HG02884 (cell line): Measurements from ENCODE around the gene CYP2R1.
"Not testable (repeated sequence)": the region's sequence is repeated elsewhere in the genome, so short reads cannot be mapped to it uniquely, and the experiment has no call there.

Experiments used
- ATAC-seq: cut with Tn5 transposase; IDR thresholded peaks from one replicate; pipeline ENCODE4 v1.9.1; 2021; ENCODE audit warnings: mild to moderate bottlenecking, moderate library complexity; ENCODE audit not compliant: unreplicated experiment

The CYP2R1 gene

DNA sequence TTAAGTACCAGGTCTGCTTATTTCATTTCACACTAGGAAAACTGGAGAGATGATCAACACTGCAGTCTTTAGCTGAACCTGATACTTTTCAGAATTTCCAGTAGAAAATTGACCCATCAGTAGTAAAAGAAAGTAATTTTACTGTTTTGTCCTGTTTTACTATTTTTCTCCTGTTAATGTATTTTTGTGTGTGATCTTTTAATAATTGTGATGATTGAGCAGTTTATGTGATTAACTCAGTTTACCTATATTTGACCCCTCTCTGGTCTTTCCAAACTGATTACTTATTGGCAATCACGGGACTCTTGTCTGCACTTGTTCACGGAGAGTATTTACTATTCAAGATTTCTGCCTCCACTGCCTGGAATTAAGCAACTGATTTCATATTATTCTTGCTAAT lies 546 bp upstream of the CYP2R1 start:
- no peak for ATAC-seq

DNA sequence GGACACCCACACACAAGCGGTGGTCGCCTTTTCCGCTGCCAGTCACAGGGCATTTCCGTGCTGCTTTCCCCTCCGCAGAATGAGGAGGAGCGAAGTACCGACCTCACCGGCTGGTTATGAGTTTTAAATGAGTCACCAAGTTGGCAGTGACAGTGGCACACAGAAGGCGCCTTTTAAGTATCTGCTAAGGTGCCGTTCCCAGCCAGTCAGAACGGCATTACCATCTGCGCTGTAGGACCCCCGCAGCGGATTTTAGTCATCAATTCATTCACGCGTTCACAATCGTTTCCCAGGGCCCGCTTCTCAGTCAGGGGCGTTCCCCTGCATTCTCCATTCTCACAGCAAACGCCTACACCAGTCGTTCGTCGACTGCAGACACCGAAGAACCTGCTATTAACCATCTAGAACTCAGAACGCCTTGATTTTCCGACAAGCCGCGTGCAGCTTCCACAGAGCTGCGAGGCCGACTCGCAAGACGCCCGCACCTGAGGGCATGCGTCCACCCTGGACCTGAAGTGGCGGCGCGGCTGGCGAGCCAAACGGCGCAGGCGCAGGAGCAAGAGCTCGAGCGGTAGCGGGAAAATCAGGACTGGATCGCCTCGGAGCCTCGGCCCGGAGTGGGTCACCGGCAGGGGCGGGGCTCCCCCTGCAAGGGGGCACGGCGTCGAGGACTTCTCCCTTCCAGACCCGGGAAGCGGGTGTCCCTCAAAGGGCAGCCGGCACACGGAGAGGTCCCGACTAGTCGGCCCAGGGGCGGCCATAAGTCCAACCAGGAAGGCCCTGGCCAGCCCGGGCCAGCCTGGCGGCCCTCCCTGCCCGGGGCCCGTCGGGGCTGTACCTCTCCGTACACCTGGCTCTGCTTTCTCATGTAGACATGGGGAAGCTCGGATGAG lies 642 bp downstream of the CYP2R1 start:
- peak; percentile 37 for ATAC-seq

DNA sequence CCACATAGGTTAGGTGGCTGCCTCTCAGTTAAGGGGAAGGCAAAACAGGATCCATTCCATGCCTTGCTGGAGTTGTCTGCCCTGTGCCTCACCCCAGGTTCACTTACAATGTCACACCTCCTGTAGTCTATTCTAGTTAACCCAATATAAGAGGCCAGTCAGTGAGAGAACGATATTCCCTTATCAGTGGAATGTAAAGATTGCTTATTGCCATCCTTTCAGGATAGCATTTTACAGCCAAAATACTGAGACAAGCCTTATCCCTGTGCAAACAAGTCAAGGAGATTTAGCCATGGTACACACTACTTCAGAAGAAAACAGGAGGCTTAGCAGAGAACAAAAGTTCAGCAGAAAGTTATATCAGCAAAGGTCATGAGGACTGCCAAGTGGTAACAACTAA lies 5.5 kb downstream of the CYP2R1 start:
- no peak for ATAC-seq

DNA sequence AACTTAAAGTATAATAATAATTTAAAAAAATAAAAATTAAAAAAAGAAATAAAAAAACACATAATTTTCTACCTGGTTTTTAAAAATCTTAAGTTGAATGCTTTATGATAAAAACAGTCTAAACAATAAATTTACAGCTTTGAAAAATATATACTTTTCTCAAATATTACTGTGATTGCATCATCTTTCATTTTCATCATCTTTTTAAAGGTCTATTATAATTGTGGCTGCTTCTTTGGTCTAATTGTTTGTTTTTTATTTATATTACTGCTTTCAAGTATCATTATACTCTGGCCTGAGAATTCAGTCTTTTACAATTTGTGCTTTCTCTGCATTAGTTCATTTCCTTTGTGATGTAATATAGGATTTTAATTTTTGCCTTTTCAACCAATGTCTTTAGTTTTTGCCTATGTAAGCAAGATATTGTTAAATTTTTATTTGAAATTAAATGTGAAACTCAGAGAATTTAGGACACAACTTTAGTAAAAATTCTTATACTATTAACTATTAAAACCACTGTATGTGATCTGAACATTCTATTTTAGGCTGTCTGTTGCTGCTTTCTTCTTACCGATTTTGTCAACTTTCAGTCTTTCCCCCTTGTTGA lies 7.3 kb downstream of the CYP2R1 start:
- no peak for ATAC-seq

DNA sequence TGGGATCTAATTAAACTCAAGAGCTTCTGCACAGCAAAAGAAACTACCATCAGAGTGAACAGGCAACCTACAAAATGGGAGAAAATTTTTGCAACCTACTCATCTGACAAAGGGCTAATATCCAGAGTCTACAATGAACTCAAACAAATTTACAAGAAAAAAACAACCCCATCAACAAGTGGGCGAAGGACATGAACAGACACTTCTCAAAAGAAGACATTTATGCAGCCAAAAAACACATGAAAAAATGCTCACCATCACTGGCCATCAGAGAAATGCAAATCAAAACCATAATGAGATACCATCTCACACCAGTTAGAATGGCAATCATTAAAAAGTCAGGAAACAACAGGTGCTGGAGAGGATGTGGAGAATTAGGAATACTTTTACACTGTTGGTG lies 8.3 kb downstream of the CYP2R1 start:
- ATAC-seq = not testable (repeated sequence)

DNA sequence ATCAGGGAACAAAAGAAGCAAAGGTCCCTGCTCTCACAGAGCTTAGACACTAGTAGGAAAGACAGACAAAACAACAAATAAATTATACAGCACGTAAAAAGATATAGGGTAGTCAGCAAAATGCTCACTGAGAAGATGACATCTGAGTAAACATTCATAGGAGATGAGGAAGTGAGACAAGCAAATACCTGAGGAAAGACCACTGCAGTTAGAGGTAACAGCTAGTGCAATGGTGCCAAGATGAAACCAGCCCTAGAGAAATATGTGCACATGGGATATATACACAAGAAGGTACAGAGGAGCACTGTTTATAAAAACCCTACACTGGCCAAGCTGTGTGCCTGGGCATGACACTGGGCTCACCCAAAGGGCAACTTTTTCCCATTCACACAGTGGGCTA lies 9.8 kb downstream of the CYP2R1 start:
- no peak for ATAC-seq

DNA sequence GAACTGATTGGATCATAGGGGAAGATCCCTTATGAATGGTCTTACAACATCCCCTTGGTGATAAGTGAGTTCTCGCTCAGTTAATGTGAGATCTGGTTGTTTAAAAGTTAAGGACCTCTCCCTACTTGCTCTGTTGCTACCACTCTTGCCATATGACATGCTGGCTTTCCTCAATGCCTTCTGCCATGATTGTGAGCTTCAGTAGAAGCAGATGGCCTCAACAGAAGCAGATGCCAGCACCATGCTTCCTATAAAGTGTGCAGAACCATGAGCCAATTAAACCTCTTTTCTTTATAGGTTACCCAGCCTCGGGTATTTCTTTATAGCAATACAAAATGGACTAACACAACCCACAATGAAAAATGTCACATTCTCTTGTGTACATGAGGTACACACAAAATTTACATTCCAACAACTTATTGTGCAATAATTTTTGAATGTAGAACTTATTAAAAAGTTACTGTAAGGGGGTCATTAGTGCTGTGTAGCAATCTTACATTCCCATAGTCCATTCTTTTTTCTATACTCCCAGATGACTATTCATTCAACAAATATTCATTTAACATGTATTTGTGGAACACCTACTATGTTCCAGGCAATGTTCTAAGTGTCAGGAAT lies 10.3 kb downstream of the CYP2R1 start:
- ATAC-seq = no peak

DNA sequence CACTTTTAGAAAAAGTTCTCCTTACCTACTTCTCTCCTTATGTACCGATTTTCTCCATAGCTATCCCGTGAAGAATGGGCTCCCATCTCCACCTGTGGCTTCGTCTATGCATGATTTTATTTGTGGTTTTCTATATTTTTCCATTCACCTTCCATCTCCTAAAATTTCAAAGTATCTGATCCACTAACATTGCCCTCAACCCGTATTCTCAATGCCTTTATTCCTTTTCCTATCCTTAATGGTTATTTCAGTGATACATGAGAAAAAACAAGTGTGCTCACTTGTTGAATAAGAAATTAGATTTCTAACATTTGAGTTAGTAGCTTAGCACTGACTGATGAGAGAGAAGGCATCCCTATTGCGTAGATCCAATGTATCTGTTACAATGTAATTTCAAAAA lies 16.9 kb downstream of the CYP2R1 start:
- ATAC-seq = no peak

DNA sequence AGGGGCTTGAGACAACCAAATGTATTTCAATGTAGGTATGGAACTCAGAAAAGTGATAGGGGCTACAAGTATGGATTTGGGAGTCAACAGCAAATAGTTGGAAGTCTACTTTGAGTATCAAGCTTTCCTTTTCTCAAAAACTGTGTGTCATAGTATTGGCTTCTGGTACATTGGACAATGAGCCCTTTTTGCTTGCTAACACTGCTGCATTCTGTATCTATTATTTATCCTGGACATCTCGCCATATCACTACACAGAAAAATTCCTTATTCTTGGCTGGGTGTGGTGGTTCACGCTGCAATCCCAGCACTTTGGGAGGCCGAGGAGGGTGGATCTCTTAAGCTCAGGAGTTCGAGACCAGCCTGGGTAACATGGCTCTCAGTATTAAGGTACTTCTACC lies 18.4 kb downstream of the CYP2R1 start:
- no peak for ATAC-seq

DNA sequence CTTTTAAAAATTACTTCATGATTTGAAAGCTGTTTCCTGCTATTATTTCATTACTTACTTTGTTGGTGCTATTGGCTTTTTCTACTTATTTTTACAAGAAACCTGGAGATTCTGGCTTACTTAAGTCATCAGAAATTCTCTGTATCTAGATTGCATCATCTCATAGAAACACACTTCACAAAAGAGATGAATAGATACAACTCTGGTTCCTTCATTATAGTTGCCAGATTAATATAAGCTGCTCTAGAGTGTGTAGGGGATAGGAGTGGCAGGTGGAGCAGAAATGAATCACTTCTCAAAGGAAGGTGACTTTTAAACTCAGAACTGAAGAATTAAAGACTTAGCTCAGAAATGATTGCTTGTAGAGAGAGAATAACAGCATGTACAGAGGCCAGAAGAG lies 20.0 kb downstream of the CYP2R1 start:
- ATAC-seq = no peak

DNA sequence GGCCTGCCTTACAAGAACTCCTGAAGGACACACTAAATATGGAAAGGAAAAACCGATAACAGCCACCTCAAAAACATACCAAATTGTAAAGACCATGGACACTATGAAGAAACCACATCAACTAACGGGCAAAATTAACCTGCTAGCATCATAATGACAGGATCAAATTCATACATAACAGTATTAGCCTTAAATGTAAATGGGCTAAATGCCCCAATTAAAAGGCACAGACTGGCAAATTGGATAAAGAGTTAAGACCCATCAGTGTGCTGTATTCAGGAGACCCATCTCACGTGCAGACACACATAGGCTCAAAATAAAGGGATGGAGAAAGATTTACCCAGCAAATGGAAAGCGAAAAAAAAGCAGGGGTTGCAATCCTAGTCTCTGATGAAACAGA lies 28.3 kb downstream of the CYP2R1 start:
- not testable (repeated sequence) for ATAC-seq

DNA sequence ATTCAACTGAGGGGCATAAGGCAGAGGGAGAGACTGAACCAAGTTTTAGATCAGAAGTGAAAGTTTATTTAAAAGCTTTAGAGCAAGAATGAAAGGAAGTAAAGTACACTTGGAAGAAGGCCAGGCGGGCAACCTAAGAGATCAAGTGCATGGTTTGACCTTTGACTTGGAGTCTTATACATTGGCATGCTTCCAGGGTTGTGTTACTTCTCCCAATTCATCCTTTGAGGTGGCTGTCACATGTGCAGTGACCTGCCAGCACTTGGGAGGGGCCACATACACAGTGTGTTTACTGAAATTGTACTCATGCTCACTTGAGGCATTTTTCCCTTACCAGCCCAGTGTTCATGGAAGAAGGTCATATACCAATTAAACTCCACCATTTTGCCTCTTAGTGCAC lies 30.4 kb downstream of the CYP2R1 start:
- no peak for ATAC-seq

DNA sequence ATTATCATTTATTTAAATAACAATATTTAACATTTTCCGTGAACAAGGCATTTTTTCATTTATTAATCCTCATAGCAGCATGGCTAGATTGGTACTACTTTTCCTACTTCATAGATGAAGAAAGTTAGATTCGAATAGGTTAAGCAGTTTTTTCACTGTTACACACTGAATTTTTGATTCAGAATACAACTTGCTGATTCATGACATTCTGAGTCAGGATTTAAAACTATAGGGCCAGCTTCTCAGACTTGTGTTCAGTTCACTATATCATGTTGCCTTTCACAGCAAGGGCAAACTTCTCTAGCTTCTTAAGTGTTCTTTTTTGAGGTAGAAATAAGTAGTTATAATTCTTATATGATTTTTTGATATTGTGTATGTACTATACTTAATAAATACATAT lies 31.5 kb downstream of the CYP2R1 start:
- ATAC-seq = no peak

DNA sequence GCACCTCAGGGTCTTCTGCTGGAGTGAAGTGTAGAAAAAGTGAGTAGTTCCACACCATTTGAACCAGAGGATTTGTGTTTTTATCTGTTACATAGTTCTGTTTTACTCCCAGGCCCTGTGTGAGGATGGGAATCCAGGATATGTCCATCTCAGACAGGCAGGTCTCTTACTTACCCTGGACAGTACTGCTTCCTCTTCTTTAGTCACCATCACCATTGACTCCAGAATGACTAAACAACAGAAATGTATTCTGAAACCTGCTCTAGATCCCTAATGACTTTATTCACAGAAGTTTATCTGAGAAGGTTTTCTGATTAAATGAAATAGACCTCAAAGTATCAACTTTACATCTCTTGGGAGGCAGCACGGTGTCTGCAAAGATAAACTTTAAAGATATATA lies 33.6 kb downstream of the CYP2R1 start:
- ATAC-seq = no peak

DNA sequence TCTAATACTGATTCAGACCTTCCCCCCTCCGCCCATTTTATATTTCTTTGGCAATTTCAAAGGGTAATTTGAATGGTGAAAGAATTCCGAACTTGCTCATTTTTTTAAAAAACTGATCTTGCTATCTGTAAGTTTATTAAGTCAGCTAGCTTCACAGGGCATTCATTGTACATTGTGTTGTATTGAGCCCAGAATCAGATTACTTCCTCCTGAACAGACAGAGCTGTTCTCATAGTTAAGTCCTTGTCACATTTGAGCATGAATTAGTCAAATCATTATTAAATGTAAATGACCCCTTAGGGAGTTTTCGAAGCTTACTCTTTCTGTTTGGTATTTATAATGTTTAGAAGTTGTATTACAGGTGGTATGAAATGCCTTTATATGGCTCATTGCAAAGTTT lies 34.4 kb downstream of the CYP2R1 start:
- ATAC-seq = no peak

DNA sequence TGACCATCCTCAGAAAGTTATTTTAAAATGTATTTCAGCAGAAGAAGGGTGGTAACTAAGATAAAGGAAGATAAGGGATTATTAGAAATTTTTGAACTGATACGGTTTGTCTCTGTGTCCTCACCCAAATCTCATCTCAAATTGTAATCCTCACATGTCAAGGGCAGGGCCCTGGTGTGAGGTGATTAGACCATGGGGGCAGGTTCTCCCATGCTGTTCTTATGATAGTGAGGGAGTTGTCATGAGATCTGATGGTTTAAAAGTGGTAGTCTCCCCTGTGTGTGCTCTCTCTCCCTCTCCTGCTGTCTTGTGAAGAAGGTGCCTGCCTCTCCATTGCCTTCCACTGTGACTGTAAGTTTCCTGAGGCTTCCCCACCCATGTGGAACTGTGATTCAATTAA lies 36.1 kb downstream of the CYP2R1 start:
- ATAC-seq = no peak

DNA sequence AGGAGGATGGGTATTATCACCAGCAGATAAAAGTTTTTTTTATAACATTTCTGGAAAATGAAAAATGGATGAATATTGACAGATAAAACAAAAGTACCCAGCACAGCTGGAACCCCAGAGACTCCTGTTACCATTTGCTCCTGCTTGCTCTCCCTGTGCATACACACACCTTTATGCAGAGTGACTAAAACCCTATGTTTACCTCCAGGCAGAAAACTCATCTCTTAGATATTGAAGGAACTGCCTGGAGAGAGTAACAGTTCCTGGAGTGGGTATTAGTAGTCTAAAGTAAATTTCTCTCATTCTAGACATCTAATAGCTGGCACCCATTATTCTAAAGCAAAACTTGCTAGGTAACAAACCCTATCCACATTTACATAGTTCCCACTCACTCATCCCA lies 38.0 kb downstream of the CYP2R1 start:
- ATAC-seq = no peak

DNA sequence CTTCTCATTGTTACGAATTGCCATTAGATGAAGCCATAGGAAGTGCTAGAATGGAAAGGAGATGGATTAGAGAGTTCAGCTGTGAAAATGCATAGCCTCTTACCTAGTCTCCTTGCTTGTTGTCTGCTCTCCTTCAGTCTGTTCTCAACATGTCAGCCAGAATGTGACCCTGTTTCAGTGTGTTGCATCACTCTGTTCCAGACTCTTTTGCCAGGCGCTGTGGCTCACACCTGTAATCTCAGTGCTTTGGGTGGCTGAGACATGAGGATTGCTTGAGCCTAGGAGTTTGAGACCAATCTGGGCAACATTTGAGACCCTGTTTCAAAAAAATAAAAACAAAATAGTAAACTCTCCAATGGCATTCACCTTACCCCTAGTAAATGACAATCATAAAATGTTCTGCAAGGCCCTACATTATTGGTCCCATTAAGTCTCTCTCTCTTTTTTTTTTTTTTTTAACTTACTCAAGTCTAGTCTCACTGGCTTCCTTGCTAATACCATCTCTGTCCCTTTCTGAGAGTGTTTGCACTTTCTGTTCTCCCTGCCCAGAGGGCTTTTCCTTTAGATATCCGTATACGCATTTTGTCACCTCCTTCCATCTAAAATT lies 39.4 kb downstream of the CYP2R1 start:
- no peak for ATAC-seq

DNA sequence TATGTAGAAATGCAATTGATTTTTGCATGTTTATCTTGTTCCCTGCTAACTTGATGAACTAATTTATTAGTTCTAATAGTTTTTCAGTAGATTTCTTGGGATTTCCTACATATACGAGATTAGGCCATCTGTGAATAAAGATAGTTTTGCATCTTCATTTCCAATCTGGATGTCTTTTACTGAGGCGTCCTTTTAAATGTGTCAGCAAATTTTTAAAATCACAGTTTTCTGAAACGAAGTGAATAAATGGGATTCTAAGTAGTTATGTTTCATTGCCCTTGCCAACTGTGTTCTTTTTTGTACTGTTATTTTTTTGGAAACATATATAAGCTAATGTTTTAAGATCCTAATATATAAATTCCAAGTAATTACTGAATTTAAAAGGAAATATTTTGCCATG lies 50.0 kb downstream of the CYP2R1 start:
- no peak for ATAC-seq

DNA sequence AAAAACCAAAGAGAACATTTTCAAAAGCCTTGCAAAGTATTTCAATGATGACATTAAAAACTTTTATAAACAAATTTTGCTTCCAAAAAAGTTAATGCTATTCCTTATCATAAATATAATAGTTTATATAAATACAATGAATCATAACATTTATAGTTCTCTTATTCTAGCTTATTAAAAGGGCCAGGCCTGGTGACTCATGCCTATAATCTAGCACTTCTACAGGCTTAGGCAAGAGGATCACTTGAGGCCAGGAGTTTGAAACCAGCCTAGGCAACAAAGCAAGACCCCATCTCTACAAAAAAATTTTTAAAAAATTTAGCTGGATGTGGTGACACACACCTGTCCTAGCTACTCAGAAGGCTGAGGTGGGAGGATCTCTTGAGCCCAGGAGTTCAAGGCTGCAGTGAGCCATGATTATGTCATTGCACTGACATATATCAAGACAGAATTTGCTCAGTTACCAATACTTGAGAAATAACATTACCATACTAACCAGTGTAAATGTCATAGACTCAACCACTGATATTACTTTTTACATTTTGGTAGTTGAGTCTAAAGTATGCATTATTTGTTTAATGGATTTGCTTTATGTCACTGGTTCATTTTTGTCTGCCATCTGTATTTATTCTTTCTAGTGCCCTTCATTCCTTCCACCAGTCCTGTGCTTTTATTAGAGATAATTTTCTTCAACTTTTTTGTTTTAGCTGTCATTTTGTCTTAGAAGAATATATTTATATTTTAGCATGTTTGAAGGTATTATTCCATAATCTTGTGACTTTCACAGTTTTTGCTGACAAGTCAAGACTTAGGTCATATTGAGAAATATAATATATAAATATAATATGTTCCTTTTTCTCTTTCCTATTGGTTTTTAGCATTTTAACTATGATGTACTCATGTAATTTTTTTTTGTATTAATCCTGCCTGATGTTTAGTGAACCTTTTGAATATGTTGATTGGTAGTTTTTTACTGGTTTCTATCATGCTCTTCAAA lies 56.2 kb downstream of the CYP2R1 start:
- ATAC-seq = no peak
